A549 (cell line): ENCODE measurements around the gene PTPN4. TPM values are rescaled to one million over a fixed set of nuclear protein-coding genes. Genes with fewer than 3 reads are reported as not detected.
A peak's percentile ranks its signal among the peaks of the same experiment; 100 is the strongest.

Experiments
- ATAC-seq, 2 experiments: fragments of 200-7000 bp in 1 of 2; fragments of >200 bp in 1 of 2; cut with Nextera tagmentation in 1 of 2; cut with Tn5 transposase in 1 of 2; 3 replicates each; pipeline versions ENCODE4 v1.8.0 to v1.9.1; 2018 to 2020; ENCODE audit warnings: mild to moderate bottlenecking in 1 of 2, moderate library complexity in 1 of 2
- CTCF ChIA-PET: fragments of 300-600 bp; sonication (Branson Sonifier 250); formaldehyde crosslinking; extraction: SDS; loops from one replicate; lab custom pipeline; 2021; ENCODE audit warnings: antibody characterized with exemption, inconsistent platforms; lab: Yijun Ruan, JAX
- POLR2A ChIA-PET: fragments of 350-600 bp; formaldehyde crosslinking; extraction: SDS; loops from one replicate; lab custom pipeline; 2021; ENCODE audit warnings: antibody characterized with exemption, inconsistent platforms; lab: Yijun Ruan, JAX
- DNase-seq, 2 experiments: peaks; one replicate each; pipeline versions ENCODE4 v3.0.0 to v3.0.0-alpha.2; 2011 to 2016; ENCODE audit warnings: low read depth in 1 of 2, low spot score in 1 of 2
- FAIRE-seq: peaks from 2 replicates; lab custom pipeline; 2011; peaks lifted over from hg19 to GRCh38; lab: Jason Lieb, UNC
- H3K27ac ChIP-seq, 2 experiments: fragments of >200 bp; sonication (Bioruptor Twin); formaldehyde crosslinking; 3 replicates each; pipeline ENCODE4 v1.5.1; 2016 to 2017
- H3K4me1 ChIP-seq: fragments of >200 bp; sonication (Bioruptor Twin); formaldehyde crosslinking; 3 replicates; pipeline ENCODE4 v1.6.1; 2016
- H3K4me2 ChIP-seq: fragments of >200 bp; sonication (Bioruptor Twin); formaldehyde crosslinking; 3 replicates; pipeline ENCODE4 v1.6.1; 2016
- H3K4me3 ChIP-seq: fragments of >200 bp; sonication (Bioruptor Twin); formaldehyde crosslinking; 3 replicates; pipeline ENCODE4 v1.5.1; 2016
- H3K9me3 ChIP-seq: fragments of >200 bp; sonication (Bioruptor Twin); formaldehyde crosslinking; 3 replicates; pipeline ENCODE4 v1.6.1; 2016
- CBX2 ChIP-seq: fragments of 200-600 bp; sonication (generic); IDR thresholded peaks from 2 replicates; pipeline ENCODE4 v1.6.1; 2016; ENCODE audit warnings: low read depth, mild to moderate bottlenecking, borderline replicate concordance
- CHD2 ChIP-seq: fragments of 150-350 bp; IDR thresholded peaks from 2 replicates; pipeline ENCODE4 v1.6.1; 2014; ENCODE audit warnings: low read length; ENCODE audit not compliant: partially characterized antibody
- EHMT2 ChIP-seq: fragments of 200-600 bp; sonication (generic); IDR thresholded peaks from 2 replicates; pipeline ENCODE4 v1.6.1; 2016; ENCODE audit warnings: antibody characterized with exemption, low read depth, mild to moderate bottlenecking, moderate library complexity
- FOSB ChIP-seq: fragments of 250-450 bp; sonication (Bioruptor Pico); IDR thresholded peaks from 2 replicates; pipeline ENCODE4 v1.5.0; 2020; ENCODE audit warnings: mild to moderate bottlenecking, moderate library complexity
- GATA3 ChIP-seq: IDR thresholded peaks from 2 replicates; pipeline ENCODE4 v1.6.1; 2012; ENCODE audit warnings: borderline replicate concordance
- HOXA7 ChIP-seq: fragments of 250-450 bp; sonication (Bioruptor Pico); IDR thresholded peaks from 2 replicates; pipeline ENCODE4 v1.5.0; 2020; ENCODE audit warnings: mild to moderate bottlenecking, moderate library complexity
- KDM5A ChIP-seq: fragments of 200-600 bp; sonication (generic); IDR thresholded peaks from 2 replicates; pipeline ENCODE4 v1.6.1; 2016; ENCODE audit warnings: antibody characterized with exemption, mild to moderate bottlenecking
- RAD21 ChIP-seq, 2 experiments: fragments of >200 bp in 1 of 2; sonication (Bioruptor Twin) in 1 of 2; formaldehyde crosslinking in 1 of 2; IDR thresholded peaks in 1 of 2; conservative IDR thresholded peaks in 1 of 2; 2 replicates in 1 of 2; 3 replicates in 1 of 2; pipeline ENCODE4 v1.6.1; 2012 to 2018; ENCODE audit warnings: inconsistent platforms in 1 of 2
- RARB ChIP-seq: fragments of 250-450 bp; sonication (Bioruptor Pico); IDR thresholded peaks from 2 replicates; pipeline ENCODE4 v1.8.0; 2021; ENCODE audit warnings: mild to moderate bottlenecking, moderate library complexity
- RFX5 ChIP-seq: fragments of 450-650 bp; IDR thresholded peaks from 2 replicates; pipeline ENCODE4 v1.7.1; 2014; ENCODE audit warnings: antibody characterized with exemption, mild to moderate bottlenecking, moderate library complexity
- SMC3 ChIP-seq: fragments of >200 bp; sonication (Bioruptor Twin); formaldehyde crosslinking; IDR thresholded peaks from 3 replicates; pipeline ENCODE4 v1.6.1; 2018; ENCODE audit warnings: inconsistent platforms
- ZFP36 ChIP-seq: fragments of 450-650 bp; IDR thresholded peaks from 2 replicates; pipeline ENCODE4 v1.6.1; 2014; ENCODE audit warnings: borderline replicate concordance; ENCODE audit not compliant: partially characterized antibody
- ZNF302 ChIP-seq: fragments of 250-450 bp; sonication (Bioruptor Pico); IDR thresholded peaks from 2 replicates; pipeline ENCODE4 v1.9.0; 2021; ENCODE audit warnings: inconsistent platforms, mild to moderate bottlenecking, moderate library complexity
- WGBS: methylation state at CpG from one replicate; pipeline ENCODE4 v1.1.6; 2017; ENCODE audit errors: missing lambda C conversion rate; 5-methylcytosine and 5-hydroxymethylcytosine counted together
- polyA plus RNA-seq, 4 experiments: library from polyadenylated mRNA; depleted of rRNA in 3 of 4; stranded (reverse); fragments of >200 nt; fragmentation: RNase III in 1 of 4; extraction: RNeasy Plus Mini Kit Qiagen cat#74134 plus additional on column Dnase treatment in 1 of 4; gene quantifications; 2 replicates in 3 of 4; 3 replicates in 1 of 4; pipeline ENCODE4 v1.2.3, GENCODE V29; 2011 to 2017
- TF ChIP-seq, protein P1 (sequence below): fragments of >200 bp; sonication (Bioruptor Twin); formaldehyde crosslinking; IDR thresholded peaks from 3 replicates; pipeline ENCODE4 v1.5.1; 2016
- TF ChIP-seq, protein P2 (sequence below): fragments of >200 bp; sonication (Bioruptor Twin); formaldehyde crosslinking; IDR thresholded peaks from 2 replicates; pipeline ENCODE4 v1.6.1; 2016
- TF ChIP-seq, protein P3 (sequence below): fragments of 250-450 bp; sonication (Bioruptor Pico); IDR thresholded peaks from 2 replicates; pipeline ENCODE4 v1.5.0; 2021; ENCODE audit warnings: mild to moderate bottlenecking, moderate library complexity, borderline replicate concordance
- TF ChIP-seq, protein P4 (sequence below): IDR thresholded peaks from 2 replicates; pipeline ENCODE4 v1.6.1; 2012

PTPN4 gene
- polyA plus RNA-seq, 2 of the 4 experiments (the other 2 are of a cell fraction) = 14.5 to 36.6 TPM

DNA sequence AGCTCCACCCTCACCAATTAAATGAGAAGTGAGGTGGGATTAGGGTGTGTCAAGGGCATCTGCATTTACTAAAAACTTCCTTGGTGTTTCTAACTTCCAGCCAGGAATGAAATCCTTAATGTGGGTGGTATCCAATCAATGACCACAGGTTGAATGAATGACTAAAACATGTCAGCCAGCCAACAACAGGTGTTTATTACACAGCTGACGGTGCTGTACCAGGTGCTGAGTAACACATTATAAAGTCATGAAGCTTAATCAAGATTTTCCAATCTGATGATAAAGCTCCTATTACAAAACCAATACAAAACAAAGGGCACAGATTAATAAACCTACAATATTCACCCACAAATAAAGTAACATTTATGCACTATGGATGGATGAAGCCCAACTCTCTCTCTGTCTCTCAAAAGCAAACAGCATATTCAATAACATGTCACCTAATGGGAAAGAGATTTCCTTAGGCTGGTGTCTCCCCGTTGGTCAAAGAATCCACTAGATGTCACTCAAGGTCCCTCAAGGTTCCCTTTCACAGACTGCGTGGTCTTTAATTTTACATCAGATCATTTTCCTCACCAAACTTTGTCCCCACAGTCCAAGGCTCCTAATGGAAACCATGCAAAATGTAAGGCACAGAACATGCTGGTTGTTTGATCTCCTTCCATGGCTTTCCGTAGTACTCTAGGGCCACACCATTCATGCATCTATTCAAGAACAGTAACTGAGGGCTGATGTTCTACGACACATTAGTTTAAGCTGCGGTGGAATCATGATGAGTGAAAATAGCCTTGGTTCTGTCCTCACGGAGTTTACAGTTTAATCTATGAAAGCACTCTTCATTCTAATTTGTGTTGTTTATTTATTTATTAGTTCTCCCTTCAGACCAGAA lies 6.4 kb upstream of the PTPN4 start:
- Histone ChIP-seq H3K4me1 (peaks cover 29% of the 10 kb centered on the region), H3K27ac (no peak overlapping the region), H3K4me3 (no peak overlapping the region), H3K4me2 (peak overlapping the region; percentile 13; the same call in 2 of the 3 replicates), H3K9me3 (no peaks in the 10 kb centered on the region)
- FAIRE-seq (no peak), DNase-seq (peak; percentile 39 to 64), ATAC-seq (peak; percentile 79 to 92)
- ChIA-PET POLR2A (no interaction called here), CTCF (interaction anchor here (0.6 to 3.1 kb wide), 27 partner anchors 8 to 498 kb away, joined by 3 to 28 read pairs (median 4); no protein-coding TSS in a partner anchor)
- 39% methylated on average over 7 of the region's 7 CpGs for WGBS
- TF ChIP-seq SMC3 (peak; percentile 78), RAD21 (conservative IDR thresholded peaks at IDR 0.05 in 1 of 2, IDR thresholded peaks at IDR 0.05 in 1 of 2) (peak; percentile 84 to 87), ZNF302 (CRISPR knock-in tag) (no peak), KDM5A (no peak), ZFP36 (no peak), RARB (CRISPR knock-in tag) (no peak), FOSB (CRISPR knock-in tag) (no peak)
- TF ChIP-seq, protein P1, sequence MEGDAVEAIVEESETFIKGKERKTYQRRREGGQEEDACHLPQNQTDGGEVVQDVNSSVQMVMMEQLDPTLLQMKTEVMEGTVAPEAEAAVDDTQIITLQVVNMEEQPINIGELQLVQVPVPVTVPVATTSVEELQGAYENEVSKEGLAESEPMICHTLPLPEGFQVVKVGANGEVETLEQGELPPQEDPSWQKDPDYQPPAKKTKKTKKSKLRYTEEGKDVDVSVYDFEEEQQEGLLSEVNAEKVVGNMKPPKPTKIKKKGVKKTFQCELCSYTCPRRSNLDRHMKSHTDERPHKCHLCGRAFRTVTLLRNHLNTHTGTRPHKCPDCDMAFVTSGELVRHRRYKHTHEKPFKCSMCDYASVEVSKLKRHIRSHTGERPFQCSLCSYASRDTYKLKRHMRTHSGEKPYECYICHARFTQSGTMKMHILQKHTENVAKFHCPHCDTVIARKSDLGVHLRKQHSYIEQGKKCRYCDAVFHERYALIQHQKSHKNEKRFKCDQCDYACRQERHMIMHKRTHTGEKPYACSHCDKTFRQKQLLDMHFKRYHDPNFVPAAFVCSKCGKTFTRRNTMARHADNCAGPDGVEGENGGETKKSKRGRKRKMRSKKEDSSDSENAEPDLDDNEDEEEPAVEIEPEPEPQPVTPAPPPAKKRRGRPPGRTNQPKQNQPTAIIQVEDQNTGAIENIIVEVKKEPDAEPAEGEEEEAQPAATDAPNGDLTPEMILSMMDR = peak; percentile 87
- TF ChIP-seq, protein P2, sequence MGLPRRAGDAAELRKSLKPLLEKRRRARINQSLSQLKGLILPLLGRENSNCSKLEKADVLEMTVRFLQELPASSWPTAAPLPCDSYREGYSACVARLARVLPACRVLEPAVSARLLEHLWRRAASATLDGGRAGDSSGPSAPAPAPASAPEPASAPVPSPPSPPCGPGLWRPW = no peak
- TF ChIP-seq, protein P3, sequence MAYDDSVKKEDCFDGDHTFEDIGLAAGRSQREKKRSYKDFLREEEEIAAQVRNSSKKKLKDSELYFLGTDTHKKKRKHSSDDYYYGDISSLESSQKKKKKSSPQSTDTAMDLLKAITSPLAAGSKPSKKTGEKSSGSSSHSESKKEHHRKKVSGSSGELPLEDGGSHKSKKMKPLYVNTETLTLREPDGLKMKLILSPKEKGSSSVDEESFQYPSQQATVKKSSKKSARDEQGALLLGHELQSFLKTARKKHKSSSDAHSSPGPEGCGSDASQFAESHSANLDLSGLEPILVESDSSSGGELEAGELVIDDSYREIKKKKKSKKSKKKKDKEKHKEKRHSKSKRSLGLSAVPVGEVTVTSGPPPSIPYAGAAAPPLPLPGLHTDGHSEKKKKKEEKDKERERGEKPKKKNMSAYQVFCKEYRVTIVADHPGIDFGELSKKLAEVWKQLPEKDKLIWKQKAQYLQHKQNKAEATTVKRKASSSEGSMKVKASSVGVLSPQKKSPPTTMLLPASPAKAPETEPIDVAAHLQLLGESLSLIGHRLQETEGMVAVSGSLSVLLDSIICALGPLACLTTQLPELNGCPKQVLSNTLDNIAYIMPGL (CRISPR knock-in tag) = no peak

DNA sequence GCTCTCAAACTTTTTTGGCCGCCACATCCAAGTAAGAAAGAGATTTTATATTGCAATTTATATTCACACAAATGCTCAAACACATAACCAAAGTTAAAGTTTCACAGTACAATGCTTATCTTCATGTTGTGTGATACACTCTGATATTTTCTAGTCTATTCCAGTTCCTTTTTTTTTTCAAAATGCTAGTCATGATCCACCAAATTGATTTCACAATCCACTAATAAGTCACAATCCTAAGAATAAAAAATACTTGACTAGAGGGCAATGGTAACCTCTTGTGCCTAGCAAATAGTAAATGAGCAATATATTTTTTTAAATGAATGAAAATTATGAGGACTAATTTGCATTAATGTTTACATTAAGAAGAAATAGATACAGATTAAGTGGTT lies 5.8 kb upstream of the PTPN4 start:
- peaks cover 27% of the 10 kb centered on the region for H3K4me1 ChIP-seq
- POLR2A ChIA-PET = no interaction called here
- DNase-seq = no peak
- TF ChIP-seq, protein P4, sequence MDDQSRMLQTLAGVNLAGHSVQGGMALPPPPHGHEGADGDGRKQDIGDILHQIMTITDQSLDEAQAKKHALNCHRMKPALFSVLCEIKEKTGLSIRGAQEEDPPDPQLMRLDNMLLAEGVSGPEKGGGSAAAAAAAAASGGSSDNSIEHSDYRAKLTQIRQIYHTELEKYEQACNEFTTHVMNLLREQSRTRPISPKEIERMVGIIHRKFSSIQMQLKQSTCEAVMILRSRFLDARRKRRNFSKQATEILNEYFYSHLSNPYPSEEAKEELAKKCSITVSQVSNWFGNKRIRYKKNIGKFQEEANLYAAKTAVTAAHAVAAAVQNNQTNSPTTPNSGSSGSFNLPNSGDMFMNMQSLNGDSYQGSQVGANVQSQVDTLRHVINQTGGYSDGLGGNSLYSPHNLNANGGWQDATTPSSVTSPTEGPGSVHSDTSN = no peak
- TF ChIP-seq FOSB (CRISPR knock-in tag) = no peak
- TF ChIP-seq EHMT2 = no peak
- no peak for TF ChIP-seq HOXA7
- TF ChIP-seq CBX2 = no peak
- TF ChIP-seq, all 56 proteins: peak for 0
- FAIRE-seq = no peak
- Histone ChIP-seq H3K9me3 (no peaks in the 10 kb centered on the region), H3K27ac (no peak overlapping the region), H3K4me2 (no peak overlapping the region; the same call in 2 of the 3 replicates), H3K4me3 (no peak overlapping the region)
- WGBS = 93% methylated on average over 1 of the region's 1 CpG
- CTCF ChIA-PET = interaction anchor here (0.6 to 3.1 kb wide), 15 partner anchors 12 to 421 kb away, joined by 3 to 28 read pairs (median 6); no protein-coding TSS in a partner anchor
- no peak for ATAC-seq

DNA sequence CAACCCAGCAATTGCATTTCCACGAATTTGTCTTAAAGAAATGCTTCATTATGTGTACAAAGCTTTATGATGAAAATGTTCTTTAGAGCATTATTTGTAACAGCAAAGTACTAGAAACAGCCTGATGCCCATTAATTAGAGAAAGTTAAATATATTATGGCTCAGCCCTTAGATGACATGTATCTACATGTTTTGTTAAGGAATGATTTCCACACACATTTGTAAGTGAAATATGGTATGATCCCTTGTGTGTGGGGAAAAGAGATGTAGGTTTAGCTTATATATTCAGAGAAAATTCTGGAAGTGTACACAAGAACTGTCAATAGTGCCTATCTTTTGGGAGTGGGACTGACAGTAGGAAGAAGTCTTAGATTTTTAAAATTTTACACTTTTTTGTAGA lies 3.8 kb upstream of the PTPN4 start:
- ATAC-seq = no peak
- FAIRE-seq = no peak
- TF ChIP-seq HOXA7 (no peak), GATA3 (no peak), RFX5 (no peak), CHD2 (no peak)
- CTCF ChIA-PET = interaction anchor here (0.5 to 3.3 kb wide), 5 partner anchors 67 to 925 kb away, joined by 3 to 14 read pairs (median 3); no protein-coding TSS in a partner anchor
- H3K4me3 ChIP-seq = no peak overlapping the region
- no peak for DNase-seq
- 31% methylated on average over 1 of the region's 1 CpG for WGBS
- POLR2A ChIA-PET = no interaction called here
- no peaks in the 10 kb centered on the region for H3K9me3 ChIP-seq
- H3K4me1 ChIP-seq = peaks cover 17% of the 10 kb centered on the region; the same call in 2 of the 3 replicates
- no peak overlapping the region for H3K4me2 ChIP-seq
- H3K27ac ChIP-seq = no peak overlapping the region
